Astrocyte (in vitro differentiated cells and primary cell): ENCODE data around the gene PCED1A. TPM values are rescaled to one million over a fixed set of nuclear protein-coding genes. Genes with fewer than 3 reads are reported as not detected.

Experiments
- DNase-seq: peaks from one replicate; pipeline ENCODE4 v3.0.0-alpha.2; 2010; ENCODE audit warnings: low read depth
- FAIRE-seq: peaks from 2 replicates; lab custom pipeline; 2011; peaks lifted over from hg19 to GRCh38; lab: Jason Lieb, UNC
- H2AFZ ChIP-seq: 2 replicates; pipeline ENCODE4 v1.6.0; 2012; ENCODE audit warnings: low read depth, low read length, inconsistent platforms
- H3K27ac ChIP-seq: 2 replicates; pipeline ENCODE4 v1.5.1; 2011; ENCODE audit warnings: low read depth, low read length, inconsistent platforms
- H3K27me3 ChIP-seq: 2 replicates; pipeline ENCODE4 v1.6.0; 2011; ENCODE audit warnings: low read length, inconsistent platforms; ENCODE audit not compliant: insufficient read depth
- H3K36me3 ChIP-seq: 2 replicates; pipeline ENCODE4 v1.5.1; 2011; ENCODE audit warnings: low read length, inconsistent platforms; ENCODE audit not compliant: insufficient read depth
- H3K4me1 ChIP-seq: 2 replicates; pipeline ENCODE4 v1.5.1; 2011; ENCODE audit warnings: low read length, inconsistent platforms; ENCODE audit not compliant: insufficient read depth
- H3K4me2 ChIP-seq: 2 replicates; pipeline ENCODE4 v1.6.0; 2012; ENCODE audit warnings: low read length, inconsistent platforms
- H3K4me3 ChIP-seq: 2 replicates; pipeline ENCODE4 v1.5.1; 2011; ENCODE audit warnings: low read depth, mild to moderate bottlenecking, low read length, inconsistent platforms; ENCODE audit not compliant: insufficient read depth
- H3K79me2 ChIP-seq: 2 replicates; pipeline ENCODE4 v1.6.0; 2012; ENCODE audit warnings: mild to moderate bottlenecking, low read length, inconsistent platforms; ENCODE audit not compliant: insufficient read depth
- H3K9ac ChIP-seq: 2 replicates; pipeline ENCODE4 v1.6.0; 2012; ENCODE audit warnings: mild to moderate bottlenecking, low read length, inconsistent platforms
- H3K9me3 ChIP-seq: 2 replicates; pipeline ENCODE4 v1.5.1; 2012; ENCODE audit warnings: low read depth, mild to moderate bottlenecking, low read length, inconsistent platforms; ENCODE audit not compliant: insufficient read depth
- H4K20me1 ChIP-seq: 2 replicates; pipeline ENCODE4 v1.6.0; 2012; ENCODE audit warnings: low read length, inconsistent platforms; ENCODE audit not compliant: insufficient read depth
- H3K27ac Mint-ChIP-seq: one replicate; pipeline ENCODE4 v1.8.0; 2021; ENCODE audit warnings: mild to moderate bottlenecking, mixed read lengths; ENCODE audit not compliant: unreplicated experiment
- H3K27me3 Mint-ChIP-seq: one replicate; pipeline ENCODE4 v1.8.0; 2021; ENCODE audit warnings: low read depth, mixed read lengths; ENCODE audit not compliant: unreplicated experiment
- H3K36me3 Mint-ChIP-seq: one replicate; pipeline ENCODE4 v1.8.0; 2021; ENCODE audit warnings: low read depth, mixed read lengths; ENCODE audit not compliant: unreplicated experiment
- H3K4me1 Mint-ChIP-seq: one replicate; pipeline ENCODE4 v1.8.0; 2021; ENCODE audit warnings: low read depth, mixed read lengths; ENCODE audit not compliant: unreplicated experiment
- H3K4me3 Mint-ChIP-seq: one replicate; pipeline ENCODE4 v1.8.0; 2021; ENCODE audit warnings: mild to moderate bottlenecking, moderate library complexity, mixed read lengths; ENCODE audit not compliant: unreplicated experiment
- H3K9me3 Mint-ChIP-seq: one replicate; pipeline ENCODE4 v1.8.0; 2021; ENCODE audit warnings: mild to moderate bottlenecking, mixed read lengths; ENCODE audit not compliant: unreplicated experiment
- EZH2 ChIP-seq: IDR thresholded peaks from 2 replicates; pipeline ENCODE4 v1.6.1; 2012; ENCODE audit warnings: mild to moderate bottlenecking, low read length, inconsistent platforms; ENCODE audit not compliant: insufficient read depth
- total RNA-seq: library from RNA; stranded (reverse); gene quantifications from 2 replicates; pipeline ENCODE4 v1.2.1, GENCODE V29; 2021
- TF ChIP-seq, protein P1 (sequence below): IDR thresholded peaks from 2 replicates; pipeline ENCODE4 v1.5.1; 2011; ENCODE audit warnings: low read depth, mild to moderate bottlenecking, inconsistent platforms, low read length, moderate library complexity; ENCODE audit not compliant: insufficient read depth

The PCED1A gene
- total RNA-seq, 1 donor from 2014 or later = 17.2 TPM

DNA sequence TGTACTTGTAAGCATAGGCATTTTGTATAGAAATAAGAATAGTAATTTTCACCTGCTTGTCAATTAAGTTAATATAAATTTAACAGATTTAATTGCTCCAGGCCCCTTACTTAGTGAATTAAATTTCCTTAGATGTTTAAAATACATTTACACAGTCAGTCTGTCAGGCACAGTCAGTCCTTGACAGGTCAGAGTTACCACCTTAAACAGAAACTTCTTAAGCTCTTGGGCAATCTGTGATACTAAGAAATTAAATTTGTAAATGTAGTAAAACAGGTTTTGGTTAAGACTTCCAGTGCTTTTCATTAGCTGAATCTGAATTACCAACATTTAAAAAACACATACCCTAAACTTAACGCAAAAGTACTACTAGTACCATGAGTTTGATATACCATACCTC lies 48.8 kb upstream of the PCED1A start:
- H3K9me3 ChIP-seq = no peaks in the 10 kb centered on the region

DNA sequence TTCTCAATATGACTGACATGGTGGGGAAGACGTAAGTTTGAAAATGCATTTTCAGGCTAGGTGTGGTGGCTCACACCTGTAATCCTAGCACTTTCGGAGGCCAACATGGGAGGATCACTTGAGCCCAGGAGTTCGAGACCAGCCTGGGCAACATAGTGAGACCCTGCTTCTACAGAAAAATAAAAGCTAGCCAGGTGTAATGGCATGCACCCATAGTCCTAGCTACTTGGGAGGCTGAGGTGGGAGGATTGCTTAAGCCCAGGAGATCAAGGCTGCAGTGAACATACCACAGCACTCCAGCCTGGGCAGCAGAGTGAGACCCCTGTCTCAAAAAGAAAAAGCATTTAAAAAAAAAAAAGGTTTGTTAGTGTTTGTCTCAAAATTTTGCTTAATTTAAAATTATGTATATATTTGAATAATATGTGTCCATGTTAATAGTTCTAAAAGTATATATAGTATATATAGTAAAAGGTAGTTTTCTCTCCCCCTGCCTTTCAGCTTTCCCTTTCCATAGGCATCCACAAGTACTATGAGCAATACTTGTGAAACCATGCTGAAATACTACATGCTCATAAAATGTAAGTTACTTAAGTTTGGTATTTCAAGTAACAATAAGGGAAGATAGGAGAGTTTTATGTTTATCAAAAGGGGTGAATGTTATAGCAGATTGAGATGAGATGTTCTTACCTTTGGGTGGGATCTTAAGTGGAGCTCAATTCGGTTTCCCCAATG lies 47.9 kb upstream of the PCED1A start:
- Histone ChIP-seq H3K27ac (no peak overlapping the region), H3K9ac (no peak overlapping the region), H2AFZ (no peak overlapping the region), H3K4me3 (no peak overlapping the region), H3K79me2 (peaks cover 91% of the 10 kb centered on the region), H4K20me1 (peaks cover 68% of the 10 kb centered on the region), H3K4me2 (no peak overlapping the region), H3K4me1 (peaks cover 7% of the 10 kb centered on the region), H3K9me3 (no peaks in the 10 kb centered on the region), H3K36me3 (no peaks in the 10 kb centered on the region), H3K27me3 (no peaks in the 10 kb centered on the region)
- FAIRE-seq (no peak), DNase-seq (no peak)
- no peak for TF ChIP-seq EZH2
- TF ChIP-seq, protein P1, sequence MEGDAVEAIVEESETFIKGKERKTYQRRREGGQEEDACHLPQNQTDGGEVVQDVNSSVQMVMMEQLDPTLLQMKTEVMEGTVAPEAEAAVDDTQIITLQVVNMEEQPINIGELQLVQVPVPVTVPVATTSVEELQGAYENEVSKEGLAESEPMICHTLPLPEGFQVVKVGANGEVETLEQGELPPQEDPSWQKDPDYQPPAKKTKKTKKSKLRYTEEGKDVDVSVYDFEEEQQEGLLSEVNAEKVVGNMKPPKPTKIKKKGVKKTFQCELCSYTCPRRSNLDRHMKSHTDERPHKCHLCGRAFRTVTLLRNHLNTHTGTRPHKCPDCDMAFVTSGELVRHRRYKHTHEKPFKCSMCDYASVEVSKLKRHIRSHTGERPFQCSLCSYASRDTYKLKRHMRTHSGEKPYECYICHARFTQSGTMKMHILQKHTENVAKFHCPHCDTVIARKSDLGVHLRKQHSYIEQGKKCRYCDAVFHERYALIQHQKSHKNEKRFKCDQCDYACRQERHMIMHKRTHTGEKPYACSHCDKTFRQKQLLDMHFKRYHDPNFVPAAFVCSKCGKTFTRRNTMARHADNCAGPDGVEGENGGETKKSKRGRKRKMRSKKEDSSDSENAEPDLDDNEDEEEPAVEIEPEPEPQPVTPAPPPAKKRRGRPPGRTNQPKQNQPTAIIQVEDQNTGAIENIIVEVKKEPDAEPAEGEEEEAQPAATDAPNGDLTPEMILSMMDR = no peak
- Mint-ChIP-seq H3K36me3 (no peaks in the 10 kb centered on the region), H3K9me3 (no peaks in the 10 kb centered on the region), H3K4me3 (no peak overlapping the region), H3K4me1 (peaks cover 15% of the 10 kb centered on the region), H3K27ac (no peak overlapping the region), H3K27me3 (no peaks in the 10 kb centered on the region)

More for the DNA sequence above, 48.8 kb upstream of the PCED1A start:
- no peak overlapping the region for H3K4me3 ChIP-seq
- no peaks in the 10 kb centered on the region for H3K27me3 ChIP-seq
- H3K36me3 Mint-ChIP-seq = no peaks in the 10 kb centered on the region
- peaks cover 15% of the 10 kb centered on the region for H3K4me1 Mint-ChIP-seq
- no peaks in the 10 kb centered on the region for H3K27me3 Mint-ChIP-seq
- peaks cover 69% of the 10 kb centered on the region for H4K20me1 ChIP-seq
- no peak overlapping the region for H3K27ac ChIP-seq
- no peak for DNase-seq
- no peaks in the 10 kb centered on the region for H3K36me3 ChIP-seq
- no peak overlapping the region for H3K9ac ChIP-seq
- no peak overlapping the region for H3K4me2 ChIP-seq
- TF ChIP-seq EZH2 = no peak
- TF ChIP-seq, protein P1 = no peak
- H3K9me3 Mint-ChIP-seq = no peaks in the 10 kb centered on the region
- no peak overlapping the region for H3K27ac Mint-ChIP-seq
- H3K4me3 Mint-ChIP-seq = no peak overlapping the region
- no peak for FAIRE-seq
- H2AFZ ChIP-seq = no peak overlapping the region
- H3K4me1 ChIP-seq = peaks cover 7% of the 10 kb centered on the region
- H3K79me2 ChIP-seq = peaks cover 92% of the 10 kb centered on the region

DNA sequence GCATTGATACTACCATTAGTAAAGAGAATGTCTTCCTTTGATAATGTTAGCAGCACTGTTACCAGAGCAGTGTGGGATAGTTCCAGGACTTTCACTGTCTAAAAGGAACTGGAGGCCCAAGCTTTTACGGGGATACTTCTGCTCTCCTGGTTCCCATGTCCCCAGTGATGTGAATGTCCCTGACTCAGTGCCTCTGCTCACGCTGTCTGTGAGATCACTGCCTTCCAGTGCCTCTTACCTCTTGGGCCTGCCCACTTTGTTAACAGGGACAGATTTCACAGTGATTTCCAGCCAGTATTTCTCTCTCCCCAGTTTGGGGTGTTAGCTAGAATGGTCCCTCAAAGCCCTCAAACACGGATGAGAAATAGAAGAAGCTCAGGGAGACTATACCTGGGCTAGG lies 47.3 kb upstream of the PCED1A start:
- H3K9me3 ChIP-seq = no peaks in the 10 kb centered on the region
- H3K4me1 ChIP-seq = peaks cover 7% of the 10 kb centered on the region
- no peak for TF ChIP-seq EZH2
- TF ChIP-seq, protein P1 = no peak
- FAIRE-seq (no peak), DNase-seq (no peak)
- H3K36me3 ChIP-seq = no peaks in the 10 kb centered on the region
- H4K20me1 ChIP-seq = peaks cover 68% of the 10 kb centered on the region
- no peak overlapping the region for H3K4me3 Mint-ChIP-seq
- H3K9me3 Mint-ChIP-seq = no peaks in the 10 kb centered on the region
- no peaks in the 10 kb centered on the region for H3K27me3 ChIP-seq
- no peak overlapping the region for H3K9ac ChIP-seq
- H3K79me2 ChIP-seq = peaks cover 89% of the 10 kb centered on the region
- no peak overlapping the region for H3K27ac ChIP-seq
- no peaks in the 10 kb centered on the region for H3K27me3 Mint-ChIP-seq
- H3K4me2 ChIP-seq = no peak overlapping the region
- no peaks in the 10 kb centered on the region for H3K36me3 Mint-ChIP-seq
- no peak overlapping the region for H2AFZ ChIP-seq
- H3K27ac Mint-ChIP-seq = no peak overlapping the region
- peaks cover 15% of the 10 kb centered on the region for H3K4me1 Mint-ChIP-seq
- H3K4me3 ChIP-seq = no peak overlapping the region
